Measurements from ENCODE around the gene NUP43.

Gene NUP43

GRCh38 chr6:149734915-149735314 is 11.4 kb downstream of the NUP43 start:
- H3K4me3 ChIP-seq (ENCODE audit: low read length), result no peak overlapping the region
- DNase-seq (ENCODE audit: low read depth), result no peak
- TF ChIP-seq CTCF (conservative IDR thresholded peaks at IDR 0.05; ENCODE audit: low read length), result no peak

GRCh38 chr6:149733089-149733720 is 13.1 kb downstream of the NUP43 start:
- no peak overlapping the region for H3K4me3 ChIP-seq (ENCODE audit: low read length)
- DNase-seq (ENCODE audit: low read depth), result no peak
- TF ChIP-seq CTCF (conservative IDR thresholded peaks at IDR 0.05; ENCODE audit: low read length), result no peak

GRCh38 chr6:149729824-149730223 is 16.5 kb downstream of the NUP43 start:
- no peak overlapping the region for H3K4me3 ChIP-seq (ENCODE audit: low read length)
- TF ChIP-seq CTCF (conservative IDR thresholded peaks at IDR 0.05; ENCODE audit: low read length), result no peak
- DNase-seq (ENCODE audit: low read depth), result no peak

GRCh38 chr6:149728499-149729234 is 17.7 kb downstream of the NUP43 start:
- H3K4me3 ChIP-seq (ENCODE audit: low read length), result no peak overlapping the region
- no peak for TF ChIP-seq CTCF (conservative IDR thresholded peaks at IDR 0.05; ENCODE audit: low read length)
- DNase-seq (ENCODE audit: low read depth), result no peak

GRCh38 chr6:149727793-149728498 is 18.4 kb downstream of the NUP43 start:
- DNase-seq (ENCODE audit: low read depth), result no peak
- TF ChIP-seq CTCF (conservative IDR thresholded peaks at IDR 0.05; ENCODE audit: low read length), result no peak
- H3K4me3 ChIP-seq (ENCODE audit: low read length), result no peak overlapping the region

- H3K4me3 ChIP-seq (ENCODE audit: low read length), result no peak overlapping the region
- no peak for DNase-seq (ENCODE audit: low read depth)
- TF ChIP-seq CTCF (conservative IDR thresholded peaks at IDR 0.05; ENCODE audit: low read length), result no peak
These were observed 20.5 kb downstream of the NUP43 start for GRCh38 chr6:149725785-149726184.
